Bronchial epithelial cell (primary cell): ENCODE data around the gene MALT1. TPM values are rescaled to one million over a fixed set of nuclear protein-coding genes. Genes with fewer than 3 reads are reported as not detected.
"Not testable (repeated sequence)": the region's sequence is repeated elsewhere in the genome, so short reads cannot be mapped to it uniquely, and the experiment has no call there.

Experiments
- DNase-seq: peaks from one replicate; pipeline ENCODE4 v3.0.0-alpha.2; 2010; ENCODE audit warnings: low read depth
- FAIRE-seq: peaks from 2 replicates; lab custom pipeline; 2011; peaks lifted over from hg19 to GRCh38; lab: Jason Lieb, UNC
- H3K27me3 ChIP-seq: 2 replicates; pipeline ENCODE4 v1.5.1; 2011; ENCODE audit warnings: low read length; ENCODE audit not compliant: control insufficient read depth, insufficient read depth
- H3K36me3 ChIP-seq: 2 replicates; pipeline ENCODE4 v1.5.1; 2011; ENCODE audit warnings: low read length; ENCODE audit not compliant: control insufficient read depth, insufficient read depth
- H3K4me3 ChIP-seq: 2 replicates; pipeline ENCODE4 v1.5.1; 2011; ENCODE audit warnings: mild to moderate bottlenecking, low read depth, low read length, control low read depth
- CTCF ChIP-seq: IDR thresholded peaks from 2 replicates; pipeline ENCODE4 v1.5.1; 2011; ENCODE audit warnings: mild to moderate bottlenecking, moderate library complexity, low read length, control low read depth, inconsistent platforms; ENCODE audit not compliant: insufficient read depth, severe bottlenecking
- total RNA-seq: library from RNA; depleted of rRNA; stranded (reverse); fragments of >200 nt; gene quantifications from 2 replicates; pipeline ENCODE4 v1.2.1, GENCODE V29; 2014

Gene MALT1
- total RNA-seq, 1 donor from 2014 or later = 62.4 TPM

- no peak for FAIRE-seq
- no peak for TF ChIP-seq CTCF
- no peak for DNase-seq
Measured at GRCh38 chr18:58766946-58767345, 95.7 kb downstream of the MALT1 start.

GRCh38 chr18:58768293-58768974, 97.2 kb downstream of the MALT1 start:
- no peaks in the 10 kb centered on the region for H3K36me3 ChIP-seq
- H3K4me3 ChIP-seq = peak overlapping the region; percentile 2
- DNase-seq = peak; percentile 87
- peaks cover 4% of the 10 kb centered on the region for H3K27me3 ChIP-seq
- FAIRE-seq = peak; percentile 58
- TF ChIP-seq CTCF = peak; percentile 91

More at GRCh38 chr18:58766946-58767345, 95.7 kb downstream of the MALT1 start:
- Histone ChIP-seq H3K36me3 (no peaks in the 10 kb centered on the region), H3K4me3 (no peak overlapping the region), H3K27me3 (peaks cover 4% of the 10 kb centered on the region)

- DNase-seq = no peak
- Histone ChIP-seq H3K4me3 (no peak overlapping the region), H3K27me3 (peaks cover 4% of the 10 kb centered on the region), H3K36me3 (no peaks in the 10 kb centered on the region)
- no peak for TF ChIP-seq CTCF
- no peak for FAIRE-seq
Measured at GRCh38 chr18:58769321-58769720, 98.1 kb downstream of the MALT1 start.

- H3K27me3 ChIP-seq = no peaks in the 10 kb centered on the region
- no peak for DNase-seq
- no peak for FAIRE-seq
- H3K36me3 ChIP-seq = no peaks in the 10 kb centered on the region
- TF ChIP-seq CTCF = no peak
- no peak overlapping the region for H3K4me3 ChIP-seq
Measured at GRCh38 chr18:58770601-58771000, 99.3 kb downstream of the MALT1 start.

GRCh38 chr18:58772161-58772560, 100.9 kb downstream of the MALT1 start:
- H3K4me3 ChIP-seq = no peak overlapping the region
- no peak for FAIRE-seq
- no peaks in the 10 kb centered on the region for H3K36me3 ChIP-seq
- no peaks in the 10 kb centered on the region for H3K27me3 ChIP-seq
- no peak for TF ChIP-seq CTCF
- DNase-seq = no peak

GRCh38 chr18:58776084-58776483, 104.8 kb downstream of the MALT1 start:
- Histone ChIP-seq H3K4me3 (no peak overlapping the region), H3K27me3 (no peaks in the 10 kb centered on the region), H3K36me3 (no peaks in the 10 kb centered on the region)
- peak; percentile 34 for DNase-seq
- no peak for FAIRE-seq
- no peak for TF ChIP-seq CTCF

- DNase-seq, H3K36me3 ChIP-seq, H3K4me3 ChIP-seq, H3K27me3 ChIP-seq, FAIRE-seq: not testable (repeated sequence)
Measured at GRCh38 chr18:58776541-58776940, 105.3 kb downstream of the MALT1 start.
